ENCODE data around the gene TUBGCP3. TPM values are rescaled to one million over a fixed set of nuclear protein-coding genes. Genes with fewer than 3 reads are reported as not detected.

The TUBGCP3 gene
- total and polyA plus RNA-seq, 2 experiments from 2014 or later = 12.8 to 40.2 TPM

GRCh38 chr13:112473818-112474217 is 114.1 kb downstream of the TUBGCP3 start (continued):
- TF ChIP-seq CREB1 (CRISPR knock-in tag; IDR thresholded peaks at IDR 0.05; ENCODE audit: low read depth) (no peak), EZH2phosphoT487 (IDR thresholded peaks at IDR 0.05; ENCODE audit: unreplicated experiment) (no peak), ZNF331 (CRISPR knock-in tag; IDR thresholded peaks at IDR 0.05; ENCODE audit: low read depth) (no peak), ZNF114 (CRISPR knock-in tag; IDR thresholded peaks at IDR 0.05) (no peak)

GRCh38 chr13:112469071-112469745 is 118.7 kb downstream of the TUBGCP3 start:
- Histone ChIP-seq H3K4me1 (ENCODE audit: insufficient read depth) (no peaks in the 10 kb centered on the region), H3K4me2 (no peak overlapping the region), H3F3A (replicated peaks; ENCODE audit: low read depth) (no peaks in the 10 kb centered on the region), H2AFZ (no peak overlapping the region), H3K36me3 (ENCODE audit: insufficient read depth) (no peaks in the 10 kb centered on the region), H3K79me2 (replicated peaks; ENCODE audit: insufficient read depth) (no peaks in the 10 kb centered on the region), H3K9me2 (ENCODE audit: insufficient read depth) (no peaks in the 10 kb centered on the region), H4K20me1 (replicated peaks; ENCODE audit: insufficient read depth) (no peaks in the 10 kb centered on the region), H3K27me3 (ENCODE audit: insufficient read depth) (no peaks in the 10 kb centered on the region), H3K4me3 (no peak overlapping the region), H3K27ac (ENCODE audit: low read depth) (no peak overlapping the region)
- H3K27me3 Mint-ChIP-seq (ENCODE audit: insufficient read depth, low read depth, poor library complexity) = peaks cover 1% of the 10 kb centered on the region
- H3K27ac Mint-ChIP-seq = no peak overlapping the region
- H3K36me3 Mint-ChIP-seq (ENCODE audit: low read depth) = no peaks in the 10 kb centered on the region
- no peak overlapping the region for H3K4me3 Mint-ChIP-seq
- no peaks in the 10 kb centered on the region for H3K9me3 Mint-ChIP-seq
- H3K4me1 Mint-ChIP-seq = no peaks in the 10 kb centered on the region; the same call in 2 of the 3 replicates
- ATAC-seq (no peak), DNase-seq (ENCODE audit: low spot score) (no peak)
- TF ChIP-seq EZH2 (IDR thresholded peaks at IDR 0.05; ENCODE audit: low read depth, unreplicated experiment) = no peak
- TF ChIP-seq REST (IDR thresholded peaks at IDR 0.05; ENCODE audit: unreplicated experiment) = no peak
- TF ChIP-seq CTCF (conservative IDR thresholded peaks at IDR 0.05; ENCODE audit: low read depth in 2 of 2) = no peak
- TF ChIP-seq ZNF462 (CRISPR knock-in tag; IDR thresholded peaks at IDR 0.05) = no peak
- no peak for TF ChIP-seq EZH2phosphoT487 (IDR thresholded peaks at IDR 0.05; ENCODE audit: unreplicated experiment)
- no peak for TF ChIP-seq POLR2AphosphoS5 (IDR thresholded peaks at IDR 0.05; ENCODE audit: low read depth)
- no peak for TF ChIP-seq ZNF114 (CRISPR knock-in tag; IDR thresholded peaks at IDR 0.05)
- no peak for TF ChIP-seq JUNB (IDR thresholded peaks at IDR 0.05; ENCODE audit: unreplicated experiment)
- TF ChIP-seq CREB1 (CRISPR knock-in tag; IDR thresholded peaks at IDR 0.05; ENCODE audit: low read depth) = no peak
- no peak for TF ChIP-seq STAT1 (IDR thresholded peaks at IDR 0.05; ENCODE audit: unreplicated experiment)
- TF ChIP-seq ETS1 (IDR thresholded peaks at IDR 0.05) = no peak
